OCI-LY3 (cell line): ENCODE data around the gene WNT10A.

Experiments
- H2AFZ ChIP-seq: fragments of 200-600, 300-600 bp; shearing (Covaris generic); 2 replicates; pipeline ENCODE4 v1.6.0; 2014; ENCODE audit warnings: antibody characterized with exemption, low read depth, low read length
- H3K27ac ChIP-seq: fragments of 200-600, 300-600 bp; sonication (generic); 2 replicates; pipeline ENCODE4 v1.5.1; 2014; ENCODE audit warnings: mild to moderate bottlenecking, low read length, moderate library complexity, mixed read lengths
- H3K27me3 ChIP-seq: fragments of 200-600, 300-600 bp; sonication (generic); 2 replicates; pipeline ENCODE4 v1.6.1; 2014; ENCODE audit warnings: low read depth, low read length, mixed read lengths
- H3K36me3 ChIP-seq: fragments of 200-600, 300-600 bp; sonication (generic); replicated peaks from 2 replicates; pipeline ENCODE3; 2014; ENCODE audit warnings: low read depth, low read length, mixed read lengths
- H3K4me1 ChIP-seq: fragments of 300-600, 200-600 bp; sonication (generic); 2 replicates; pipeline ENCODE4 v1.6.1; 2014; ENCODE audit warnings: low read length, mixed read lengths
- H3K4me2 ChIP-seq: fragments of 200-600, 300-600 bp; sonication (generic); 2 replicates; pipeline ENCODE4 v1.6.1; 2014; ENCODE audit warnings: low read length, mixed read lengths
- H3K4me3 ChIP-seq: fragments of 300-600, 200-600 bp; sonication (generic); 2 replicates; pipeline ENCODE4 v1.5.1; 2014; ENCODE audit warnings: antibody characterized with exemption, mild to moderate bottlenecking, low read length, moderate library complexity
- H3K79me2 ChIP-seq: fragments of 300-600, 200-600 bp; shearing (Covaris generic); 2 replicates; pipeline ENCODE4 v1.6.1; 2014; ENCODE audit warnings: mild to moderate bottlenecking, low read length, mixed read lengths
- H3K9ac ChIP-seq: fragments of 300-600, 200-600 bp; shearing (Covaris generic); 2 replicates; pipeline ENCODE4 v1.6.0; 2014; ENCODE audit warnings: mild to moderate bottlenecking, low read length, moderate library complexity
- H3K9me3 ChIP-seq: fragments of 200-600, 300-600 bp; shearing (Covaris generic); 2 replicates; pipeline ENCODE4 v1.6.1; 2014; ENCODE audit warnings: low read length, mixed read lengths; ENCODE audit not compliant: insufficient read depth
- H4K20me1 ChIP-seq: fragments of 200-600, 300-600 bp; sonication (generic); 2 replicates; pipeline ENCODE4 v1.6.1; 2016; ENCODE audit warnings: low read length, mixed read lengths; ENCODE audit not compliant: insufficient read depth
- EZH2phosphoT487 ChIP-seq: fragments of 200-600 bp; shearing (Covaris generic); IDR thresholded peaks from 2 replicates; pipeline ENCODE4 v1.6.1; 2018; ENCODE audit warnings: antibody characterized with exemption, mixed run types, low read depth
- TF ChIP-seq, protein P1 (sequence below): fragments of 200-600, 300-600 bp; sonication (generic); IDR thresholded peaks from 2 replicates; pipeline ENCODE4 v1.5.1; 2014; ENCODE audit warnings: antibody characterized with exemption, low read length, low read depth

The WNT10A gene

DNA sequence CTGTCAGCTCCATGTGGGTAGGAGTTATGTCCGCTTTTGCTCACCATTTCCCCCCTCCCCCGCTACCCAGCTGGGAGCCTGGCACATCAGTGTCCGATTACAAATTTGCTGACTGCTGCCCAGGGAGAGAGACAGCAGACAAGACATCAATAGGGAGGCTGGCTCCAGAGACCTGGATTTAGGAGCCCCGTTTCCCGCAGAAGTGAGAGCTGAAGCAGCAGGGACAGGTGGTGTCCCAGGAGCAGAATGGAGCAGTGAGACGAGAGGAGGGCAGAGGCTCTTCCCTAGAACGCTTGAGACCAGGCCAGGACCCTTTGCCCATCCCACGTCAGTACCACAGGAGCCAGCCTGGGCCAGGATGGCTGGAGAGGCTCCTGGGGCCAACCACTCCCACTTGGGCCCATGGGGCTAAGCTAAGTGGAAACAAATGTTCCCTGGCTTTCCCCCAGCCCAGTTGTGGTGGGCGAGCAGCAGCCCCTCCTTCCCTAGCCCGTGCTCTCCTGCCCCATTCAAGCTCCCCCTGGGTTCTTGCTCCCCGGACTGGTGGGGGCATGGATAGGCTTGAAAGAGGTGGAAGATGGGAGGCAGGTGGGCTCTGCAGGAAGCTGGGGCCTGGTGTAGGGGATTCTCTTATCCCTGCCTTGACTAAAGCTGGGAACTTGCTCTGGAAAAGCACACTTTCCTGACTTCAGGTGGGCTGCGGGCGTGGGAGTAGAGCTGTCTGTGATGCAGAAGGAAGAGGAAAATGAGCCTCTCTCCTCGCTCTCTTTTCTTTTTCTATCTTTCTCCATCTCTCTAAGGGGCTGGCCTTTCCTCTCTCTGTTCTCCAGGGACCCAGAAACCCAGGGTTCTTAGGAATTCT is 25.1 kb upstream of the WNT10A start:
- Histone ChIP-seq H3K9ac (no peak overlapping the region), H3K4me2 (no peak overlapping the region), H3K4me3 (no peak overlapping the region), H3K79me2 (no peaks in the 10 kb centered on the region), H3K27me3 (no peaks in the 10 kb centered on the region; the same call in 1 of the 2 replicates), H3K27ac (no peak overlapping the region), H2AFZ (no peak overlapping the region), H3K4me1 (no peaks in the 10 kb centered on the region), H3K36me3 (no peaks in the 10 kb centered on the region), H3K9me3 (no peaks in the 10 kb centered on the region), H4K20me1 (no peaks in the 10 kb centered on the region)
- TF ChIP-seq, protein P1, sequence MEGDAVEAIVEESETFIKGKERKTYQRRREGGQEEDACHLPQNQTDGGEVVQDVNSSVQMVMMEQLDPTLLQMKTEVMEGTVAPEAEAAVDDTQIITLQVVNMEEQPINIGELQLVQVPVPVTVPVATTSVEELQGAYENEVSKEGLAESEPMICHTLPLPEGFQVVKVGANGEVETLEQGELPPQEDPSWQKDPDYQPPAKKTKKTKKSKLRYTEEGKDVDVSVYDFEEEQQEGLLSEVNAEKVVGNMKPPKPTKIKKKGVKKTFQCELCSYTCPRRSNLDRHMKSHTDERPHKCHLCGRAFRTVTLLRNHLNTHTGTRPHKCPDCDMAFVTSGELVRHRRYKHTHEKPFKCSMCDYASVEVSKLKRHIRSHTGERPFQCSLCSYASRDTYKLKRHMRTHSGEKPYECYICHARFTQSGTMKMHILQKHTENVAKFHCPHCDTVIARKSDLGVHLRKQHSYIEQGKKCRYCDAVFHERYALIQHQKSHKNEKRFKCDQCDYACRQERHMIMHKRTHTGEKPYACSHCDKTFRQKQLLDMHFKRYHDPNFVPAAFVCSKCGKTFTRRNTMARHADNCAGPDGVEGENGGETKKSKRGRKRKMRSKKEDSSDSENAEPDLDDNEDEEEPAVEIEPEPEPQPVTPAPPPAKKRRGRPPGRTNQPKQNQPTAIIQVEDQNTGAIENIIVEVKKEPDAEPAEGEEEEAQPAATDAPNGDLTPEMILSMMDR, result no peak
- no peak for TF ChIP-seq EZH2phosphoT487

DNA sequence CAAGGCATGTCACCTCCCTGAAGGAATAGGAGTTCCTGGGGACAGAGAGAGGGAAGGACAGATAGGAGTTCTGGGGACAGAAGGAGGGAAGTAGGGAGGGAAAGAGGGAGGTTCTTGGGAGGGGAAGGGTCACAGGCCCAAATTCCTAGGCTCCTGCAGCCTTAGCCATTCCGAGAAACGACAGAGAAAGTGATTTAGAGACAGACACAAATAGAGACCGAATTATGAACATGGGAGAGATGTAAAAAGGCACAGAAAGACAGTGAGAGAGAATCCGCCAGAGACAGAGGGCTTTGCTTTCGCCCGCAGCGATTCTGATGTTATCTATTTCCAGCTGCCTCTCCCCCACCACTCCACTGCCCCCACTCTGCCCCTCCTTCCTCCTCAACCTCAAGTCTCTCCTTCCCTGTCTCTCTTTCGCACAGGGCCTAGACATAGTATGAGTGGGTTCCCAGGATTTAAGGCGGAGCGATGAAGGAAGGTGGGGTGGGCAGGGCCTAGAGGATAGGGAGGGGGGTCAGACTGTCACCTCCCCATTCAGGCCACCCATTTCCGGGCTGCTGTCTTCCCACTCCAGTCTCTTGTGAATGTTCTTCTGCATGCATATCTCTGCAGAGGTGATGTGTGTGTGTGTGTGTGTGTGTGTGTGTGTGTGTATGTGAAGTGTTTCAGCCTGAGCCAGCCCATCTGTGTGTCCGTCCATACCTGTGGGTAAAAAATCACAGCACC is 24.3 kb upstream of the WNT10A start:
- Histone ChIP-seq H3K9ac (no peak overlapping the region), H3K27ac (no peak overlapping the region), H3K36me3 (no peaks in the 10 kb centered on the region), H3K79me2 (no peaks in the 10 kb centered on the region), H3K9me3 (no peaks in the 10 kb centered on the region), H3K4me3 (no peak overlapping the region), H3K27me3 (no peaks in the 10 kb centered on the region; the same call in 1 of the 2 replicates), H4K20me1 (no peaks in the 10 kb centered on the region), H3K4me1 (no peaks in the 10 kb centered on the region), H3K4me2 (no peak overlapping the region), H2AFZ (no peak overlapping the region)
- TF ChIP-seq EZH2phosphoT487, result no peak
- TF ChIP-seq, protein P1, result no peak

DNA sequence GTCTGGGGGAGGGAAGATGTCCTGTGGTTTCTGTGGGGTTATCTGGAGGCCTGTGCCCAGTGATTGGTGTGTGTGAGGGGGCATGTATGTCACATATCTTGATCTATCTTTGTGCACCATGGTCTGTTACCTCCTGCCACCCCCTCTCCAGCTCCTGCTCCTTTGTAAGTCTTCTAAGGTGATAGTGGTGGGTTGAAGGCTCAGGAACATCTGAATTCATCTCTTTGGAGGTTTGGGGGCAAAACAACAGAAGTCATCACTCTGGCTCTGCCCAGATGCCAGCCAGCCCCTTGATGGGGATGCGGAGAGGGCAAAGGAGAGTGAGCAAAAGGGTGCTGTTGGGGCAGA is 23.8 kb upstream of the WNT10A start:
- H3K27me3 ChIP-seq, result no peaks in the 10 kb centered on the region; the same call in 1 of the 2 replicates

More for the DNA sequence above, 23.8 kb upstream of the WNT10A start:
- H3K4me3 ChIP-seq, result no peak overlapping the region
- no peaks in the 10 kb centered on the region for H3K9me3 ChIP-seq
- no peaks in the 10 kb centered on the region for H3K4me1 ChIP-seq
- no peak overlapping the region for H3K4me2 ChIP-seq
- H3K79me2 ChIP-seq, result no peaks in the 10 kb centered on the region
- TF ChIP-seq EZH2phosphoT487, result no peak
- TF ChIP-seq, protein P1, result no peak
- no peaks in the 10 kb centered on the region for H4K20me1 ChIP-seq
- H3K36me3 ChIP-seq, result no peaks in the 10 kb centered on the region
- no peak overlapping the region for H3K9ac ChIP-seq
- H2AFZ ChIP-seq, result no peak overlapping the region
- H3K27ac ChIP-seq, result no peak overlapping the region
